HG02588 (cell line): ENCODE measurements around the gene RASD2.

ENCODE experiments used
- ATAC-seq: cut with Tn5 transposase; IDR thresholded peaks from one replicate; pipeline ENCODE4 v1.9.1; 2021; ENCODE audit warnings: mild to moderate bottlenecking, moderate library complexity; ENCODE audit not compliant: unreplicated experiment

Gene RASD2

GRCh38 chr22:35518811-35519210 lies 21.8 kb upstream of the RASD2 start:
- ATAC-seq = no peak

GRCh38 chr22:35519306-35520000 lies 21.2 kb upstream of the RASD2 start:
- no peak for ATAC-seq

DNA sequence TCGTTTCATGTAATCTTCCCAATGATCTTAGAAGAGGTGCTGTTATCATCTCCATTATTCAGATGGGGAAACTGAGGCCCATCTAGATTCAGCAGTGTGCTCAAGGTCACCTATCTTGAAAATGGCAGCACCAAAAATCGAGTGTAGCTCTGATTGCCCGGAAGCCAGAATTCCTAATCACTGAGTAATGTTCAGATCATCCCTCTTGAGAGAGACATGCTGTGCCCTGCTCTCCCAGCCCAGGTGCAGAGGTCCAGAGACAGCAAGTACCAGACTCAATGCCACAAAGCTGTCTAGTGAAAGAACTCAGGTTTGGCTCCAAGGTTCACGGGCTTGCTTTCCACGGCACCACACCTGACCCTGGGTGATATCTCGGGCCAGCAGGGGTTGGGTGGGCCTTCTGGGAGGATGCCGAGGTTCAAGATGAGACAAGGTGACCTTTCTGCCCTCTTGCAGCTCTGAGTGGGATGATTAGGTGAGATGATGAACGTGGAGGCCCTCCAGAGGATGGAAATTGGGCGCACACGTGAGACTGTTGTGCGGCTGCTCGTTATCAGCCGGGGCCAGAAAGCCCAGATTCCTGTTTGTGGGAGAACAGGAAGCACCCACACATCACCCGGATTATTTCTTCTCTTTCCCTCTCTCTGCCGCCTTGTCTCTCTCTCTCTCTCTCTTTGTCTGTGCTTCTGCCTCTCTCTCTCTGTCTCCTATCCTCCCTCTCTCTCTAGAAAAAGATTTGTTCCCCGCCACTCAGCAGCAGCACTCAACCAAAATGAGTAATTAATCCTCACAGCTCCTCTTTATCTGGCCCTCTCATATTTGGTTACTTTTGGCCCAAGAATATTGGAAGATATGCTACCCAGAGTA lies 19.0 kb upstream of the RASD2 start:
- no peak for ATAC-seq

GRCh38 chr22:35522225-35523149 lies 18.1 kb upstream of the RASD2 start:
- ATAC-seq = no peak

GRCh38 chr22:35523167-35523947 lies 17.3 kb upstream of the RASD2 start:
- no peak for ATAC-seq

- no peak for ATAC-seq
These were observed 15.5 kb upstream of the RASD2 start for GRCh38 chr22:35524966-35525686.

DNA sequence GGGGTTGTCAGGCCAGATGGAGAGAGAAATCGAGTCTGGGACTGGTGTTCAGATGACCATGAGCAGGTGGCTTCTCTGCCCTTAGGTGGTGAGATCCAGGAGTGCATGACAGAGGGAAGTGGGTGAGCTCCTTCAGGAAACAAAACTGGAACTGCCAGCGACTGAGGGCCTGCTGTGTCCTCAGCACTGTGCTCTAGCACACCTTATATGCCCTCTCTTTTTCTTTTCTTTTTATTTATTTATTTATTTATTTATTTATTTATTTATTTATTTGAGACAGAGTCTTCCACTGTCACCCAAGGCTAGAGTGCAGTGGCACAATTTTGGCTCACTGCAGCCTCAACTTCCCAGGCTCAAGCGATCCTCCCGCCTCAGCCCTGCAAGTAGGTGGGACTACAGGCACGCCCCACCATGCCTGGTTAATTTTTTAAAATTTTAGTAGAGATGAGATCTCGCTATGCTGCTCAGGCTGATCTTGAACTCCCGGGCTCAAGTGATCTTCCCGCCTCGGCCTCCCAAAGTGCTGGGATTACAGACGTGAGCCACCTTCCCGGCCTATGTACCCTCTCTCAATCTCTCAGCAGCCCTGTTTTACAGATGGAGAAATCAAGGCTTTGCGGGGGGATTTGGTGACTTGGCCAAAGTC lies 14.8 kb upstream of the RASD2 start:
- no peak for ATAC-seq

- no peak for ATAC-seq
These were observed 14.2 kb upstream of the RASD2 start for GRCh38 chr22:35526333-35526979.

DNA sequence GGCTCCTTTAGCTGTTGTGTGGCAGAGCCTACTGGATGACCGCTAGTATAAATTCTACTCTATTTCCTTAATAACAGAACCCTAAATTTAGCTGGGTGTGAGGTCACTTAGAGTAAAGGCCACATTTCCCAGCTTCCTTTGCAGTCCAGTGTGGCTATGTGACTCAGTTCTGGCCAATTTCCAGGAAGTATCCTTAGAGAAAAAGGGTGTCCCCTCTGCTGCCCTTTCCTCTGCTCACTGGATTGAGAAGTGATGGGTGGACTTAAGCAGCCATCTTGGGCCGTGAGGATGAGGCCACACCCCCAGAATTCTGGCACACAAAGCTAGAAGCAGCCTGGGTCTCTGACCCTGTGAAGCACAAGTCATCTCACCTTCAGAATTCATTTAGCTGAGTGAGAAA lies 11.7 kb upstream of the RASD2 start:
- no peak for ATAC-seq

DNA sequence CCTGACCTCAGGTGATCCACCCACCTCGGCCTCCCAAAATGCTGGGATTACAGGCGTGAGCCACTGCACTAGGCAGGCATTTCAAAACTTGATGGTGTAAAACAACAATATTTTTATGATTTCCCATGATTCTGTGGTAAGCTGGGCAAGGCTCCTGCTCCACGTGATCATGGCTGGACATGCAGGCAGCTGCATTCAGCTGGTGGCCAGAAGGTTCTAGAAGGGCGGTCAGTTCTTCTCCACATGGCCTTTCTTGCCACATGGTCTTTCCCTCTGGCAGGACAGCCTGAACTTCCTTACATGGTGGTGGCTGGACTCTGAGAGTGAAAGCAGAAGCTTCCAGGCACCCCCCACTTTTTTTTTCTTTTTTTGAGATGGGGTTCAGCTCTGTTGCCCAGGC lies 9.9 kb upstream of the RASD2 start:
- no peak for ATAC-seq

DNA sequence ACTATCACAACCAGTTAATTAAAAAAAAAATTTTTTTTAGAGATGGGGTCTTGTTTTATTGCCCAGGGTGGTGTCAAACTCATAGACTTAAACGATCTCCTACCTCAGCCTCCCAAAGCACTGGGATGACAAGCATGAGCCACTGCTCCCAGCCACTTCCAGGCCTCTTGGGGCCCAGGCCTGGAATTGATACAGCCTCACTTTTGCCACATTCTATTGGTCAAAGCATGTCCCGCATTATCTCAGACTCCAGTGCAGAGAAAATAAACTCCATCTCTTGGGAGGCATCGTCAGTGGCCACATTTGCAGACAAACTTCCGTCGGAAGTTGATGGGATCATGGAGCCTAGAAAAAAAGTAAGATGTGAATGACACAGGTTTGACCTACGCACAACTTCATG lies 9.4 kb upstream of the RASD2 start:
- ATAC-seq = no peak

DNA sequence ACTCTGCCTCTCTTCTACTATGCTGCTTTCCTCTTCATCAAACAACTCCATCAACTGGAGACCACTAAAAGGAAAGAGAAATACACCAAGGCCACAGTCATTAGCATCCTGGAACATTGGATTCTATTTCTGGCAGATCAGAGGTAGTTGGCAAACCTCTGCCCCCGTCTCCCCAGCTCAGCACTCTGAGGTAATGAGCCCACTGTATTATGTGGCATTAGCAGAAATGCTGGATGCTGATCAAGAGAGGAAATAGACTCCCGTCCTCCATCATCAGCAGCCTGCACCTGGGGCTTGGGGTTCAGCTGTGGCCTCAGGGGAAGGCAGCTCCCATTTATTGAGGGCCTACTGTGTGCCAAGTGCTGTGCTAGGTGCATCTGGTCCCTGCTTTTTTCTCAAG lies 9.0 kb upstream of the RASD2 start:
- ATAC-seq = no peak

DNA sequence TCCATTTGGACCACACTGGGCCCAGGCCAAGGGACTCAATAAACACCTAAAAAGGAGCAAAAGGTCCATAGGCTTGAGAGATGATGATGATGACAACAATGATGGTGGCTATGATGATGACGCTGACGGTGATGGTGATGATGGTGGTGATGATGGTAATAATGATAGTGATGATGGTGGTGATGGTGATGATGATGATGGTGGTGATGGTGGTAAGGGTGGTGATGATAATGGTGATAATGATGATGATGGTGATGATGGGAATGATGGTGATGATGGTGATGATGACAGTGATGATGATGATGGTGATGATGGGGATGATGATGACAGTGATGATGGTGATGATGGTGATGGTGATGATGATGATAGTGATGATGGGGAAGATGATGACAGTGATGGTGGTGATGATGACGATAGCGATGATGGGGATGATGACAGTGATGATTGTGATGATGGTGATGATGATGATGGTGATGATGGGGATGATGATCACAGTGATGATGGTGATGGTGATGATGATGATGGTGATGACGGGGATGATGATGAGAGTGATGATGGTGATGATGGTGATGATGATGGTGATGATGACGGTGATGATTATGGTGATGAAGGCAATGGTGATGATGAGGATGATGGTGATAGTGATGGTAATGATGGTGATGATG lies 7.1 kb upstream of the RASD2 start:
- ATAC-seq = no peak

GRCh38 chr22:35534091-35534490 lies 6.5 kb upstream of the RASD2 start:
- ATAC-seq = no peak

- no peak for ATAC-seq
These were observed 3.4 kb upstream of the RASD2 start for GRCh38 chr22:35537232-35537631.

GRCh38 chr22:35538801-35539321 lies 1.8 kb upstream of the RASD2 start:
- no peak for ATAC-seq

DNA sequence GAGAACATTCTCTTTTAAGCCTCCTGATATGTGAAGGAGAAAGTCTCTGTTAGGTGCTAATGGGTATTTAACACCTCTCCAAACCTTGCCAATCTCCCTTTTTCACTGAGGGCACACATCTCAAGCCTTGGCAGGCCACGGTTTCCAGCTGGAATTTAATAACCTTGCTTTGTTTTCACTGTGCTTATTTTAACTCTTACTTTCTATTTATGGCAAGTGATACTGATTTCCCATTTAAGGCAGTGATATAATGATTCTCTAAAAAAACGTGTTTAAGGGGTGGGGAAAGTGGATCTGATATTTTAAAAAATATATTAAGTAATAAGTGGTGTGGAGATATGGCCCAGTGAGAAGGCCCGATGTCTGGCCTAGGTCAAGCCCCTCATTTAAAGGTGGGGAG lies 1.1 kb upstream of the RASD2 start:
- ATAC-seq = no peak

GRCh38 chr22:35539910-35540594 lies 579 bp upstream of the RASD2 start:
- ATAC-seq = no peak
